Omental fat pad (tissue), 4 donors: Measurements from ENCODE around the gene ANKRD29. TPM values are rescaled to one million over a fixed set of nuclear protein-coding genes. Genes with fewer than 3 reads are reported as not detected.

Experiments used
- ATAC-seq: fragments of 150-250 bp; one replicate; pipeline ENCODE4 v1.9.1; 2016; ENCODE audit warnings: mild to moderate bottlenecking, moderate library complexity; ENCODE audit not compliant: low FRiP score
- DNase-seq: peaks from one replicate; pipeline ENCODE4 v3.0.0-alpha.2; 2019; ENCODE audit warnings: low spot score
- total RNA-seq, 4 donors: library from RNA; depleted of rRNA; stranded (reverse); fragments of >200 nt; gene quantifications; one replicate each; pipeline ENCODE4 v1.1.0, GENCODE V29; 2016
- TF ChIP-seq, protein P1 (sequence below), 3 donors: fragments of 450-650 bp; IDR thresholded peaks; one replicate each; pipeline ENCODE4 v1.5.1; 2016 to 2017; ENCODE audit warnings: antibody characterized with exemption in 3 of 3, mild to moderate bottlenecking in 3 of 3, moderate library complexity in 2 of 3

The ANKRD29 gene
- total RNA-seq, 4 donors from 2014 or later, result 8.1 to 51.9 (median 15.3) TPM

GRCh38 chr18:23694637-23695430 is 32.1 kb upstream of the ANKRD29 start:
- ATAC-seq (no peak), DNase-seq (no peak)
- TF ChIP-seq, protein P1, sequence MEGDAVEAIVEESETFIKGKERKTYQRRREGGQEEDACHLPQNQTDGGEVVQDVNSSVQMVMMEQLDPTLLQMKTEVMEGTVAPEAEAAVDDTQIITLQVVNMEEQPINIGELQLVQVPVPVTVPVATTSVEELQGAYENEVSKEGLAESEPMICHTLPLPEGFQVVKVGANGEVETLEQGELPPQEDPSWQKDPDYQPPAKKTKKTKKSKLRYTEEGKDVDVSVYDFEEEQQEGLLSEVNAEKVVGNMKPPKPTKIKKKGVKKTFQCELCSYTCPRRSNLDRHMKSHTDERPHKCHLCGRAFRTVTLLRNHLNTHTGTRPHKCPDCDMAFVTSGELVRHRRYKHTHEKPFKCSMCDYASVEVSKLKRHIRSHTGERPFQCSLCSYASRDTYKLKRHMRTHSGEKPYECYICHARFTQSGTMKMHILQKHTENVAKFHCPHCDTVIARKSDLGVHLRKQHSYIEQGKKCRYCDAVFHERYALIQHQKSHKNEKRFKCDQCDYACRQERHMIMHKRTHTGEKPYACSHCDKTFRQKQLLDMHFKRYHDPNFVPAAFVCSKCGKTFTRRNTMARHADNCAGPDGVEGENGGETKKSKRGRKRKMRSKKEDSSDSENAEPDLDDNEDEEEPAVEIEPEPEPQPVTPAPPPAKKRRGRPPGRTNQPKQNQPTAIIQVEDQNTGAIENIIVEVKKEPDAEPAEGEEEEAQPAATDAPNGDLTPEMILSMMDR (IDR thresholded peaks at IDR 0.05), result no peak

DNA sequence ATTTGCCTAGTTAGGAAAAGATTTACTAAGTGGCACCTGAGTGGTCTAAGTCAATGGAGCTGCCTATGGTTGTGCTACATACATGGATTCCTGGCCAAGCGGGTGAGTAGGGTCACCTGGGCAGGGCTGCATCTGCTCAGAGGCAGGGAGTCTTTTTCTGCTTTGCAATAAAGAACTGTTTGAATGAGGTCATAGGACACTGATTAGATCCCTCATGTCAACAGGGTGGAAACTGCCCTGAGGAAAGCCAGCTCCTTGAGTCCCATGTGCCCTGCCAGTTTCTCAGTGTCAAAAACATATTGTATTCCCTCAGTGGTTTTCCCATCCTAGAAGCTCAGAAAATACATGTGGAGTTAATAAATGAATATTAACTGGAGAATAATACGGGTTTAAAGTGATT is 31.1 kb upstream of the ANKRD29 start:
- ATAC-seq (no peak), DNase-seq (no peak)
- TF ChIP-seq, protein P1 (IDR thresholded peaks at IDR 0.05), result no peak

GRCh38 chr18:23690505-23691068 is 27.9 kb upstream of the ANKRD29 start:
- TF ChIP-seq, protein P1 (IDR thresholded peaks at IDR 0.05), result no peak
- no peak for DNase-seq
- ATAC-seq, result no peak

GRCh38 chr18:23689616-23690504 is 27.1 kb upstream of the ANKRD29 start:
- ATAC-seq (peak; percentile 53), DNase-seq (no peak)
- TF ChIP-seq, protein P1 (IDR thresholded peaks at IDR 0.05), result no peak

DNA sequence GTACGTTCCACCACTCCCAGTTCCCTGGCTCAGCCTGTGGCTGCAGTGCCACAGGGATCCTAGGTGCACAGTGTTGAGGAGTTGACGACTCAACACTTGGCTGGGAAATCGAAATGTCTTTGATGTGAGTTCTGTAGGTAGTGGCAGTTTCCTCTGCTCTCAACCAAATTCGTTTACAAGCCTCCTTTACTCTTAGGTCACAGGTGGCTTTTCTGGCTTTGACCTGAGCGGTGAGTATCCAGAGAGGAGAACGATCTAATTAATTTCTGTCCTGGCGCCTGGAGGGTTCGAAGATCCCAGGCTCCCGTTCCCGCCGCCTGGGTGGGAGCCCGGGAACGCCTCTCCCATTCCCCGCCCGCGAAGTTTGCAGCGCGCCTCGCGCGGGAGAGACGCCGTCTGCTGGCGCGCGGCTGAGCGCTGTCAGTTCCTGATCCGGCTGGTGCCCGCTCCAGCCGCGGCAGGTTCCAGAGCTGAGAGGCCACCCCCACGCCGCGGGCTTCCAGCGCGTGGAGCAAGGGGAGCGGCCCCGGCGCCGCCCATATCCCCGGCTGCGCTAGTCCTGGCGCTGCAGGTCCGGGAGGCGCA is 26.4 kb upstream of the ANKRD29 start, which contains the start of gene LAMA3:
Gene LAMA3 (plus strand): TSS at position 423 of the 585 bp plus-strand sequence. CDS start 231 bp downstream, outside the sequence.
- ATAC-seq (peak; percentile 95), DNase-seq (no peak)
- TF ChIP-seq, protein P1 (IDR thresholded peaks at IDR 0.05), result no peak

DNA sequence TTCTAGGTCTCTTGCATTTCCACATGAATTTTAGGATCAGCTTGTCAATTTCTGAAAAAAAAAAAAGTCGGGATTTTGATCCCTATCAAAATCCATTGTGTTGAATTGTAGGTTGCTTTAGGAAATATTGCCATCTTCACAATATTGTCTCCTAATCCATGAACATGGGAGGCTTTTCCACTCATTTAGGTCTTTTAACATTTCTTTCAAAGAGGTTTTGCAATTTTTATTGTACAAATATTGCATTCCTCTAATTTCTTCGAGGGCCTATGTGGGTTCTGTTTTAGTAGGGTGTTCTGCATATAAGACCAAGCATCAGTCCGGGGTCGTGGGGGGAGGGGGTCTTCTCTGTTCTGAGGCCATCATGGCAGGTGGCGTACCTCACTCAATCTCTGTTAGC is 25.8 kb upstream of the ANKRD29 start:
- ATAC-seq (no peak), DNase-seq (no peak)
- TF ChIP-seq, protein P1 (IDR thresholded peaks at IDR 0.05), result no peak
